Stimulated activated CD4-positive, alpha-beta T cell treated with anti-CD3 and anti-CD28 coated beads, Interleukin-15, amount 100 ng/mL, for 48 hours (primary cell): ENCODE measurements around the gene GPD2.

Experiments used
- DNase-seq, 2 donors: peaks; one replicate each; pipeline ENCODE4 v3.0.0-alpha.2; 2020; ENCODE audit warnings: low read depth in 2 of 2

The GPD2 gene

DNA sequence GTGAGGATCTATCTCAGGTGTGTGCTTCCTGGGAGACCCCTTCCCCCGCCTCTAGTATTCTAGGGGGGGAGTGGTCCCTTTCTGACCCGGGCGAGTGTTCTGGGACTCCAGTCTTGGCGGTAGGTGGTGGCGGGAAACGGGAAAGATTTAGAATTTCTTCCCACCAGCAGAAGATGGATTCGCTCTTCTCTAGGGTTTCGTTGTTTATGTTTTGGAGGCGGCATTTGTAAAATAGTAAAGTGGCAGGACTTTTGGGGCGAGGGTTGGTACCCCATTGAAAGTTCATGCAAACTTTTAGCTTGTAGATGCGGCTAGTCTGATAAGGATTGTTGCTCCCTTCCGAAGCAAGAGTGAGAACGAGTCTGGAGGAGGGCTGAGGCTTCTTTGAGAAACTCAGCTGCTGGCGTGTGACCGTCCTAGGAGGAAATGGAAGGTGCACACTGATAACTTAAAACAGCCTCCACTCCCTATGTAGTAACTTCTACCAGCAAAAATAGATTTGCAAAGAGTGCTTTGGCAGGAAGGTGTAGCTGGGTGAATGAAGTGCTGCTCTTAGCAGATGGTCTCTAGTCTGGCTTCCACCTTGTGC is 412 bp downstream of the GPD2 start:
- DNase-seq, result no peak

DNA sequence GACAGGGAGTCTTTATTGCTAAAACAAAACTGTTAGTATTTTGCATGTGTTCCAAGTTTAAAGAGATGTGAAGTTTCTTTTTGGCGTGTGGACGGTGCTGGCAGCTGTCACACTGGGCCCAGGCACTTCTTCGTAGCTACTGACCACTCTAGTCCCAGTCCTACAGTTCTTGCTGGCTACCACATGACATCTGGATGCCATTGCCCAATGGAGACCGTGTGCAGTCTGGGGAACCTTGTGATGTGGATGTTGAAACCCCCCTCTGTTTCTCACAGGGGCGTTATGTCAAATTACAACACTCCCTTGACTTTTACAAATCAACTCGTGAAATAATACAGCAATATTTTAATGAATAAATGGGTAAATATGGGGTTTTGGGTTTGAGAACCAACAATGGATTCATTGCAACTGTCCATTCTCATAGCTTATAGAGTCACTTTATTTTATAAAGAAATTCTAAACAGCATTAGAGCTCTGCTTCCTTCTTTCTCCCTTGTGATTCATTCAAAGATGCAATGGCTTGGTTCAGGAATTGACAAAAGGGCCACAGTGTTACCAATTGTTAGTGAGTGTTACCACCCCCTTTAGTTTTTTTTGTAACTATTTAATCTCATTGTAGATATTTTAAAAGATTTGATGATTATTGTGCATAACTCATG is 1.2 kb downstream of the GPD2 start:
- no peak for DNase-seq

- no peak for DNase-seq
Measured at GRCh38 chr2:156437931-156438410, 1.8 kb downstream of the GPD2 start.

DNA sequence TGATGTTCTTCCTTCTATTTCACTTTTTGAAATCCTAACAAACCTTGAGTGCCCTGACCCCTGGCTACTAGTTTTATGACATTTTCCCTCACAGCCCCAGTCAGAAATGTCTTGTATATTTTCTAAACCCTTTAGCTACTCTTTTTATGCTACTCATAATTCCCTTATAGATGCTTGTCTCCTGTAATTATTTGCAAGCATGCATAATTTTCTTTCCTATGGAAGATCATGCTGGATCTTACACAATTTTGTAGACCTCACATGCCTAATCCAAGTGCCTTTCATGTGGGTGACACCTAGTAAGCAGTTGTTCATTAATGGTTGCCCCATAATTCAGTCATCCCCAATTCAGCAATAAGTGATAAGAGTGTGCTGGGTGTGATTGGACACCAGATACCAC is 6.9 kb downstream of the GPD2 start:
- no peak for DNase-seq

DNA sequence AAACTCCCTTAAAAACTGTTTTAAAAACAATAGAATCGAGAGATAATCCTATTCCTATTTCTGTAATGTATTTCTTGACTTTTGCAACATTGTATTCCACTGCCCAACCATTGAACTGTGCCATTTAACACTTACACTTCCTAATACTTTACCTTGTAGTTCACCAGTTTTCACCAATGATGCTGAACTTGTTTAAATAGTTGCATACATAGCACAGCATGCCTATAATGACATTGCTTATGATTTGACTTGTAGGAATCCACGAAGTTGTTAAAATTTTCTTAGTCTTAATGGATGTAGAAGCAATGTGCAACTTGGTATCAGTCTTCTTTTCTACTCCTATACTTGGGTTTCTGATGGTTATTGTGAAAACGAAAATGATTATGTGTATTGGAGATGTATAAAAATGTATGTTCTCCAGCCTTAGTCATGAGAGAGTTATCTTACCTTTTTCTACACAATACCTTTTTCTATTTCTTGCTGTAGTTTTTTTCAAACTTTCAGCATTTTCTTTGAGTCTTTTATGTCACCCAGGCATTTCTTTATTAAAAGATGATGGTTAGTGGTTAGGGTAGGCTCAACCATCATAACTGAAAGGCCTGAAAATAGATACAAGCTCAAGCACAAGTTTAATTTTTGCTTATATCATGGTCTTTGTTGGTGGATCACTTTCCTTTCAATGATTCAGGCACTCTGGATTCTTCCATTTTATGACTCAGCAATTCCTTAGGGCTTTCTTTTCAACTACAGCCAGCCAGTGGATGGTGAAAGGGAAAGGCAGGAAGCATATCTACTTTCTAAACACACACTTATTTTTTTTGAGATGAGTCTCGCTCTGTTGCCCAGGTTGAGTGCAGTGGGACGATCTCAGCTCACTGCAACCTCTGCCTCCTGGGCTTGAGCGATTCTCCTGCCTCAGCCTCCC is 9.4 kb downstream of the GPD2 start:
- DNase-seq, result no peak

- no peak for DNase-seq
Measured at GRCh38 chr2:156447761-156448160, 11.6 kb downstream of the GPD2 start.

GRCh38 chr2:156448766-156449165 is 12.6 kb downstream of the GPD2 start:
- DNase-seq, result no peak

GRCh38 chr2:156452971-156453370 is 16.8 kb downstream of the GPD2 start:
- no peak for DNase-seq

- DNase-seq, result no peak
Measured at GRCh38 chr2:156455361-156455975, 19.3 kb downstream of the GPD2 start.

- no peak for DNase-seq
Measured at GRCh38 chr2:156456616-156457015, 20.4 kb downstream of the GPD2 start.

- no peak for DNase-seq
Measured at GRCh38 chr2:156457523-156458517, 21.6 kb downstream of the GPD2 start.

- DNase-seq, result no peak
Measured at GRCh38 chr2:156459720-156460119, 23.5 kb downstream of the GPD2 start.

GRCh38 chr2:156464106-156464505 is 27.9 kb downstream of the GPD2 start:
- DNase-seq, result no peak

GRCh38 chr2:156465573-156465972 is 29.4 kb downstream of the GPD2 start:
- no peak for DNase-seq

DNA sequence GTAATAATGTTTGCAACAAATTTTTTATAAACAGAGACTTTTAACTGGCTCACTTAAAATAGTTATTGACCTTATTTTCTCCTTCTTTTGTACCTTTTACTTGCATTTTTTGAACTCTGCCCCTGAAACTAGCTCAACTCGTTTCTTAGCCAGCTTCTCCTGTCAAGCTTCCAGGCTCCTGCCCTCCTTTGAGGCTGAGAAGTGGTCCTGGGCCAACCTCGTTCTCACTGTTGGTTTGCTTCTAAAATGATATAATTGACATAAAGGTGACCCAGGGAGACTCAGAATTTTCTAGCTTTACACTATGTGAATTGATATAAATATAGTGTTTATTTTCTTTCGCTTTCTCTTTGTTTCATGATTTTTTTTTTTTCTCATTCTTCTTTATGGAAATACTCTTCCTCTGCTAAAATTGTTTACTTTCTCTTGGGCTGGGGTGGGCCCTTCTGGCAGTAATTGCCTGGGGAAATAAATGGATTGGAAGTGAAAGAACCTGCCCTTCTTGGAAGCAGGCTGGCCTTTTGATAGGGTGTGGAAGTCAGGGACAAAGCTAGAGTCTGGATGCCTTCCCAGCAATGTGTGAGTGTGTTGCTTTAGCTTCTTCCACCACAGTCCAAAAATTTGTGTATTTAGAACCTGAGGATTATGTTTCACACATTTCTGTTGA is 30.7 kb downstream of the GPD2 start:
- no peak for DNase-seq

- no peak for DNase-seq
Measured at GRCh38 chr2:156470975-156471583, 34.9 kb downstream of the GPD2 start.

- no peak for DNase-seq
Measured at GRCh38 chr2:156471762-156472161, 35.6 kb downstream of the GPD2 start.

GRCh38 chr2:156472686-156473085 is 36.5 kb downstream of the GPD2 start:
- DNase-seq, result no peak

- DNase-seq, result no peak
Measured at GRCh38 chr2:156473445-156473844, 37.3 kb downstream of the GPD2 start.

- no peak for DNase-seq
Measured at GRCh38 chr2:156474401-156474800, 38.2 kb downstream of the GPD2 start.
